Uterus (tissue), 2 donors: Measurements from ENCODE around the gene SH3RF3.

Source experiments
- CTCF ChIP-seq, 4 experiments: fragments of 200-600 bp in 2 of 4; fragments of 450-650 bp in 2 of 4; sonication (generic) in 2 of 4; IDR thresholded peaks; one replicate each; pipeline ENCODE4 v1.5.1; 2016 to 2019; ENCODE audit warnings: antibody characterized with exemption in 4 of 4, mild to moderate bottlenecking in 2 of 4, moderate library complexity in 1 of 4
- POLR2A ChIP-seq, 2 donors: fragments of 450-650 bp; IDR thresholded peaks; one replicate each; pipeline ENCODE4 v1.6.1; 2016; ENCODE audit warnings: antibody characterized with exemption in 2 of 2, mild to moderate bottlenecking in 1 of 2, moderate library complexity in 1 of 2

DNA sequence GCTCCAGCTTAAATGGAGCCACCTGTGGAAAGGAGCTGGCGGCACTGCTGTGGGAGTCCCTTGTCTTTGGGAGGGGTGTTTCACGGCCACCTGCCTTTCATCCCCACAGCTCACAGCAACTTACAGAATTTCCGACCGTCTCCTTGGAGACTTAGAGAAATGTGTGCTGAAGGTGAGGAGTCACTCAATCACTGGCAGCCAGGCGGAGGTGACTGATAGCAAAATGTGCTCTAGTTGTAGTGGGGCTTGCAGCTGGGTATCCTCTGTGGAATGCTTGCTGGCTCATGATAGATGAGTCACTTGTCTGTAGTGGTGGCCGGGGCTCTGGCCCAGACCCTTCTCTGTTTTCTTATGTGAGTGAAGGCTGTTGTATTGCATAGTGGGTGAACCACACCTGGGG, 110.7 kb downstream of the SH3RF3 start:
- no peak for TF ChIP-seq POLR2A (IDR thresholded peaks at IDR 0.05)
- no peak for TF ChIP-seq CTCF (IDR thresholded peaks at IDR 0.05)
